Nephron (organoid): ENCODE results near the gene CTLA4.
A peak's percentile ranks its signal among the peaks of the same experiment; 100 is the strongest.

ENCODE experiments used
- H3K27ac Mint-ChIP-seq, 3 experiments: 2 replicates each; pipeline ENCODE4 v1.8.0; 2020; ENCODE audit warnings: mixed read lengths in 3 of 3, mild to moderate bottlenecking in 2 of 3, moderate library complexity in 1 of 3
- H3K27me3 Mint-ChIP-seq: 2 replicates; pipeline ENCODE4 v1.8.0; 2021; ENCODE audit warnings: low read depth, mild to moderate bottlenecking, moderate library complexity, mixed read lengths
- H3K36me3 Mint-ChIP-seq: 2 replicates; pipeline ENCODE4 v1.8.0; 2020; ENCODE audit warnings: low read depth, mixed read lengths
- H3K4me1 Mint-ChIP-seq: 2 replicates; pipeline ENCODE4 v1.8.0; 2020; ENCODE audit warnings: mixed read lengths
- H3K4me3 Mint-ChIP-seq, 3 experiments: 2 replicates each; pipeline ENCODE4 v1.8.0; 2020; ENCODE audit warnings: mild to moderate bottlenecking in 3 of 3, mixed read lengths in 3 of 3, moderate library complexity in 2 of 3
- H3K9me3 Mint-ChIP-seq: 2 replicates; pipeline ENCODE4 v1.8.0; 2020; ENCODE audit warnings: mixed read lengths
- TF ChIP-seq, protein P1 (sequence below), 3 experiments: fragments of 200-600 bp; sonication (generic); IDR thresholded peaks; one replicate each; pipeline ENCODE4 v1.5.0; 2021; ENCODE audit warnings: antibody characterized with exemption in 3 of 3; ENCODE audit not compliant: unreplicated experiment in 3 of 3

The CTLA4 gene

DNA sequence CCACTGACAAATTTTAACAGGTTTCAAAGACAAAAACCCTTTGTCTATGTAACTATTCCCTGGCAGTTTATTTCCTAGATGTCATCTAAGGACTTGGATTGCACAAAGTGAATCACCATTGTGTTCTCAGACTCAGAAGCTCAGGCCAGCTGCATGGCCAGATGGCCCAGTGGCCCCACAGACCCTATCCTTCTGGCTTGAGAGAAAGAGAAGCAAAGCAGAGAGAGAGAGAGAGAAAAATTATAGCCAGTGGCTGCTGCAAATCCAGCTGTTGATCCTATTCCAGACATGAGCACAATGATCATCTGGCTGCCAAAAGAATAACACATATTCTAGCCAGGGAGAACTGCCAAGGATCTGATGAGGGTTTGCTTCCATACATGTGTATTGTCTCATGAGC is 25.8 kb downstream of the CTLA4 start:
- no peak overlapping the region for H3K4me3 Mint-ChIP-seq
- no peaks in the 10 kb centered on the region for H3K9me3 Mint-ChIP-seq
- peaks cover 3% of the 10 kb centered on the region for H3K27me3 Mint-ChIP-seq
- peaks cover 46% of the 10 kb centered on the region for H3K4me1 Mint-ChIP-seq
- H3K36me3 Mint-ChIP-seq = no peaks in the 10 kb centered on the region
- TF ChIP-seq, protein P1, sequence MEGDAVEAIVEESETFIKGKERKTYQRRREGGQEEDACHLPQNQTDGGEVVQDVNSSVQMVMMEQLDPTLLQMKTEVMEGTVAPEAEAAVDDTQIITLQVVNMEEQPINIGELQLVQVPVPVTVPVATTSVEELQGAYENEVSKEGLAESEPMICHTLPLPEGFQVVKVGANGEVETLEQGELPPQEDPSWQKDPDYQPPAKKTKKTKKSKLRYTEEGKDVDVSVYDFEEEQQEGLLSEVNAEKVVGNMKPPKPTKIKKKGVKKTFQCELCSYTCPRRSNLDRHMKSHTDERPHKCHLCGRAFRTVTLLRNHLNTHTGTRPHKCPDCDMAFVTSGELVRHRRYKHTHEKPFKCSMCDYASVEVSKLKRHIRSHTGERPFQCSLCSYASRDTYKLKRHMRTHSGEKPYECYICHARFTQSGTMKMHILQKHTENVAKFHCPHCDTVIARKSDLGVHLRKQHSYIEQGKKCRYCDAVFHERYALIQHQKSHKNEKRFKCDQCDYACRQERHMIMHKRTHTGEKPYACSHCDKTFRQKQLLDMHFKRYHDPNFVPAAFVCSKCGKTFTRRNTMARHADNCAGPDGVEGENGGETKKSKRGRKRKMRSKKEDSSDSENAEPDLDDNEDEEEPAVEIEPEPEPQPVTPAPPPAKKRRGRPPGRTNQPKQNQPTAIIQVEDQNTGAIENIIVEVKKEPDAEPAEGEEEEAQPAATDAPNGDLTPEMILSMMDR (IDR thresholded peaks at IDR 0.05; ENCODE audit: unreplicated experiment in 3 of 3) = no peak
- peak overlapping the region; percentile 12 to 20 (median 12) for H3K27ac Mint-ChIP-seq

DNA sequence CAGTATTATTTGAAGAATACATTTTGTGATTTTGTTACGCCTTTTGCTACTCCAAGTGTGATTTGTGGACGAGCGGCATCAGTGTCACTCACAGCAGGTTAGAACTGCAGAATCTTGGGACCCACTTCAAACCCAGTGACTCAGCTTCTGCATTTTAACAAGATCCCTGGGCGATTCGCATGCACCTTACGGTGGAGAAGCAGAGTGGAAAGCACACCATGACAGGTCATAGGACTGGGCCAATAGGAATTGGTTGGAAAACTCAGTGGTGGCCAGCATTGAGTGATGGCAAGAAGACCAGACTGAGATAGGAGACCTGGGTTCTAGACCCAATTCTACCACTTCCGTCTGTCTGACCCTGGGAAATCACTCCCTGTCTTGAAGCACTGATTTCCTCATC is 26.3 kb downstream of the CTLA4 start:
- Mint-ChIP-seq H3K4me3 (no peak overlapping the region), H3K9me3 (no peaks in the 10 kb centered on the region), H3K4me1 (peaks cover 49% of the 10 kb centered on the region), H3K27me3 (peaks cover 3% of the 10 kb centered on the region), H3K36me3 (no peaks in the 10 kb centered on the region), H3K27ac (peak overlapping the region in 2 of 3 experiments; percentile 12 to 20)
- TF ChIP-seq, protein P1 (IDR thresholded peaks at IDR 0.05; ENCODE audit: unreplicated experiment in 3 of 3) = no peak

DNA sequence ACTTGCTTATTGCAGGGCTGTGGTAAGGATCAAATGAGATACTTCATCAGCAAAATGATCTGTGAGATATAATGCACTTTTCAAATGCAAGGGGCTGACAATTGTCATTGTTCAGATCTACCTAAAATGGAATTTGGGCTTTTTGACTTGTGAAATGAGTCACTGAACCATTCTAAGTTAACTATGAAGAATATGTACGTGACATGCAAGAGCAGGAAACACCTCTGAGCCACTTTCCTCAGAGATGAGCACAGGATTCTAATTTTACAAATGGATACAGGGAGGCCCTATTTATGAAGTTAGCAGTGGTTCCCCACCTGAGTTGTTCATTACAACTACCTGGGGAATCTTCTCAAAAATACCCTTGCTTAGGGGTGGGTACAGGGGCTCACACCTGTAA is 26.7 kb downstream of the CTLA4 start:
- Mint-ChIP-seq H3K36me3 (no peaks in the 10 kb centered on the region), H3K27ac (peak overlapping the region in 2 of 3 experiments; percentile 12 to 20), H3K4me1 (peaks cover 53% of the 10 kb centered on the region), H3K9me3 (no peaks in the 10 kb centered on the region), H3K27me3 (peaks cover 3% of the 10 kb centered on the region), H3K4me3 (no peak overlapping the region)
- TF ChIP-seq, protein P1 (IDR thresholded peaks at IDR 0.05; ENCODE audit: unreplicated experiment in 3 of 3) = no peak

DNA sequence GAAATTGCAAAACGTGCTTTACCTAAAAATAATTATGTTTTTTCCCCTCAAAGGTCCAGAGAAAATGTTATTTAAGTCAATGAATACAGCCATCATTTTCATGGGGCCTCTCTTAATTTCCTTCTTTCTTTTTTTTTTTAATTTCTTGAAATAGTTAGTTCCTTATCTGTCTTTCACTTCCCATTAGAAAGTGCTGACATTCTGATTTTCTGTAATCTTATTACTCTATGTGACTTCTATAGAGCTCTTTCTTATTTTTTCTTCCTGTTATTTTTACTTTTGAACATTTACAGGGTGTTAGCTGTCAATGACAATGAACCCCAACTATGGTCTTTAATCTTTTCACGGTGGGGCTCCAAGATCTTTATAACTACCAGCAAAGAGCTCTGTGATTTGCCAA is 30.0 kb downstream of the CTLA4 start:
- TF ChIP-seq, protein P1 (IDR thresholded peaks at IDR 0.05; ENCODE audit: unreplicated experiment in 3 of 3) = no peak
- H3K36me3 Mint-ChIP-seq = peaks cover 8% of the 10 kb centered on the region
- H3K27ac Mint-ChIP-seq = peak overlapping the region in 1 of 3 experiments; percentile 18
- peaks cover 4% of the 10 kb centered on the region for H3K27me3 Mint-ChIP-seq
- H3K4me1 Mint-ChIP-seq = peaks cover 53% of the 10 kb centered on the region
- H3K9me3 Mint-ChIP-seq = peaks cover 20% of the 10 kb centered on the region
- H3K4me3 Mint-ChIP-seq = no peak overlapping the region

DNA sequence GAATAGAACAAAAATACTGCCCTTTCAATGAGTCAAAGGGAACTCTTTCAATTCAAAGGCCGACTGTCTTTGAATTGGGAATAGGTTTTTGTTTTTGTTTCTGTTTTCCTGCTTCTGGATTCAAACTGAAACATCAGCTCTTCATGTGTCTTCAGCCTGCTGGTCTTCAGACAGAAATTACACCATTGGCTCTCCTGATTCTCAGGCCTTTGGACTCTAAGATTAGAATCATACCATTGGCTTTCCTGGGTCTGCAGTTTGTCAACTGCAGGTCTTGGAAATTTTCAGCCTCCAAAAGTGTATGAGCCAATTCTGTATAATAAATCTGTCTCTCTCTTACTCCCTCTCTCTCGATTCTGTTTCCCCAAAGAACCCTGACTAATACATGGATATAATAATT is 31.1 kb downstream of the CTLA4 start:
- TF ChIP-seq, protein P1 (IDR thresholded peaks at IDR 0.05; ENCODE audit: unreplicated experiment in 3 of 3) = no peak
- no peak overlapping the region for H3K4me3 Mint-ChIP-seq
- peaks cover 4% of the 10 kb centered on the region for H3K27me3 Mint-ChIP-seq

DNA sequence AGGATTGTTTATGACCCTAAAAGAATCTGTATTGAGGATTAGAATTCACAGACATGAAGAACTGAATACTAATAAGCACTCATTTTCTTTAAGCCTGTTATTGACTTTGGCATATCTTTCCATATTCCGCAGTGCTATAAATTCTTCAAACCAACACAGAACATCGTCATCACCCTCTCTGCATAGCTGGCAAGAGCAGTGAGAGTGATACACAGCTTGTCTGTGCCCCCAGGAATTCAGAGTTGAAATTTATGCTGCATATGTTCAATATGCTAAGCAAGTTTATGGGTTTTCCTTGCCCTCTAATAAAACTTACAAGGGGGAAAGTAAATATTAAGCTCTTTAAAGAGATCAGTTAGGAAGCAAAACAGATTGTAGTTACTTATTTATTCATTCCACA is 32.7 kb downstream of the CTLA4 start:
- Mint-ChIP-seq H3K27ac (peak overlapping the region in 1 of 3 experiments; percentile 13), H3K4me1 (peaks cover 41% of the 10 kb centered on the region), H3K9me3 (peaks cover 26% of the 10 kb centered on the region), H3K27me3 (peaks cover 4% of the 10 kb centered on the region), H3K36me3 (peaks cover 8% of the 10 kb centered on the region), H3K4me3 (no peak overlapping the region)
- TF ChIP-seq, protein P1 (IDR thresholded peaks at IDR 0.05; ENCODE audit: unreplicated experiment in 3 of 3) = no peak

More for the DNA sequence above, 31.1 kb downstream of the CTLA4 start:
- H3K36me3 Mint-ChIP-seq = peaks cover 8% of the 10 kb centered on the region
- peaks cover 20% of the 10 kb centered on the region for H3K9me3 Mint-ChIP-seq
- peak overlapping the region in 1 of 3 experiments; percentile 30 for H3K27ac Mint-ChIP-seq
- H3K4me1 Mint-ChIP-seq = peaks cover 48% of the 10 kb centered on the region
